ENCODE measurements around the gene PRKCB. TPM values are rescaled to one million over a fixed set of nuclear protein-coding genes. Genes with fewer than 3 reads are reported as not detected.

Gene PRKCB
- total RNA-seq, 3 donors from 2014 or later: 1.3 to 5.3 (median 4.7) TPM

- no peak for DNase-seq (ENCODE audit: low spot score in 2 of 2)
- Histone ChIP-seq H3K36me3 (no peaks in the 10 kb centered on the region), H3K4me3 (no peak overlapping the region), H3K27ac (no peak overlapping the region), H3K4me1 (no peaks in the 10 kb centered on the region), H3K9me3 (no peaks in the 10 kb centered on the region), H3K27me3 (peaks cover 0 to 4% of the 10 kb centered on the region in 2 donors)
- TF ChIP-seq POLR2A (IDR thresholded peaks at IDR 0.05) (no peak), POLR2AphosphoS5 (IDR thresholded peaks at IDR 0.05) (no peak), CTCF (IDR thresholded peaks at IDR 0.05) (no peak)
- intact Hi-C loops (cut with DNase I; ENCODE audit: low total_unique reads): loop anchor here (10.0 kb wide), 1 partner anchor 750 kb away; the partner anchor contains the start of gene SCNN1G
Observed at GRCh38 chr16:23934610-23935236, 98.9 kb downstream of the PRKCB start.

- Histone ChIP-seq H3K9me3 (no peaks in the 10 kb centered on the region), H3K27me3 (no peaks in the 10 kb centered on the region), H3K36me3 (no peaks in the 10 kb centered on the region), H3K27ac (no peak overlapping the region), H3K4me3 (no peak overlapping the region), H3K4me1 (no peaks in the 10 kb centered on the region)
- DNase-seq (ENCODE audit: low spot score in 2 of 2): no peak
- TF ChIP-seq POLR2AphosphoS5 (IDR thresholded peaks at IDR 0.05) (no peak), POLR2A (IDR thresholded peaks at IDR 0.05) (no peak), CTCF (IDR thresholded peaks at IDR 0.05) (no peak)
- intact Hi-C loops (cut with DNase I; ENCODE audit: low total_unique reads): no loop called here
Observed at GRCh38 chr16:23940111-23940510, 104.3 kb downstream of the PRKCB start.

DNA sequence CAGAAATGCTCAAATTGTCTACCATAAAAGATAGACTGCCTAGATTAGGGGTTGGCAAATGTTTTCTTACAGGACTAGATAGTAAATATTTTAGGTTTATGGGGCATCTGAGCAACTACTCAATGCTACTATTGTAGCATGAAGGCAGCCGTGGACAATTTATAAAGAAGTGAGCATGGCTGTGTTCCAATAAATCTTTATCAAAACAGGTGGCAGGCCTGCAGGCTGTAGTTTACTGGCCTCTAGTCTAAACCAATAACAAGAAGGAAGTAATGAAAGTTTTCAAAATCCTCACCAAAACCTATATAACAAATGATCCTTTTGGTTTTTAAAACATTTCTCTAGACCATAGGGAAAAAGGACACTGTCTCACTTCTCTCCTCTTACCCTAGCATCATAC, 105.2 kb downstream of the PRKCB start:
- DNase-seq (ENCODE audit: low spot score in 2 of 2): no peak
- no peaks in the 10 kb centered on the region for H3K36me3 ChIP-seq
- no peaks in the 10 kb centered on the region for H3K4me1 ChIP-seq
- TF ChIP-seq POLR2A (IDR thresholded peaks at IDR 0.05): no peak
- no peak for TF ChIP-seq POLR2AphosphoS5 (IDR thresholded peaks at IDR 0.05)
- H3K9me3 ChIP-seq: no peaks in the 10 kb centered on the region
- no peak overlapping the region for H3K27ac ChIP-seq
- H3K4me3 ChIP-seq: no peak overlapping the region
- intact Hi-C loops (cut with DNase I; ENCODE audit: low total_unique reads): no loop called here
- no peaks in the 10 kb centered on the region for H3K27me3 ChIP-seq

- DNase-seq (ENCODE audit: low spot score in 2 of 2): no peak
- no peak overlapping the region for H3K27ac ChIP-seq
- no peaks in the 10 kb centered on the region for H3K27me3 ChIP-seq
- intact Hi-C loops (cut with DNase I; ENCODE audit: low total_unique reads): no loop called here
- H3K4me1 ChIP-seq: no peaks in the 10 kb centered on the region
- TF ChIP-seq POLR2AphosphoS5 (IDR thresholded peaks at IDR 0.05) (no peak), POLR2A (IDR thresholded peaks at IDR 0.05) (no peak), CTCF (IDR thresholded peaks at IDR 0.05) (no peak)
- no peaks in the 10 kb centered on the region for H3K36me3 ChIP-seq
- H3K4me3 ChIP-seq: no peak overlapping the region
- no peaks in the 10 kb centered on the region for H3K9me3 ChIP-seq
Observed at GRCh38 chr16:23941963-23942564, 106.3 kb downstream of the PRKCB start.

GRCh38 chr16:23943604-23944003, 107.8 kb downstream of the PRKCB start:
- DNase-seq (ENCODE audit: low spot score in 2 of 2): no peak
- no peak for TF ChIP-seq POLR2A (IDR thresholded peaks at IDR 0.05)
- Histone ChIP-seq H3K4me1 (no peaks in the 10 kb centered on the region), H3K9me3 (no peaks in the 10 kb centered on the region), H3K27me3 (no peaks in the 10 kb centered on the region), H3K36me3 (no peaks in the 10 kb centered on the region), H3K27ac (no peak overlapping the region), H3K4me3 (no peak overlapping the region)
- intact Hi-C loops (cut with DNase I; ENCODE audit: low total_unique reads): no loop called here

- H3K4me1 ChIP-seq: no peaks in the 10 kb centered on the region
- no peaks in the 10 kb centered on the region for H3K36me3 ChIP-seq
- TF ChIP-seq POLR2AphosphoS5 (IDR thresholded peaks at IDR 0.05): no peak
- no peak for TF ChIP-seq POLR2A (IDR thresholded peaks at IDR 0.05)
- no peak for TF ChIP-seq CTCF (IDR thresholded peaks at IDR 0.05)
- H3K9me3 ChIP-seq: no peaks in the 10 kb centered on the region
- intact Hi-C loops (cut with DNase I; ENCODE audit: low total_unique reads): no loop called here
- H3K4me3 ChIP-seq: no peak overlapping the region
- H3K27me3 ChIP-seq: no peaks in the 10 kb centered on the region
- H3K27ac ChIP-seq: no peak overlapping the region
- DNase-seq (ENCODE audit: low spot score in 2 of 2): no peak
Observed at GRCh38 chr16:23944381-23944780, 108.6 kb downstream of the PRKCB start.
